MCF 10A (cell line): ENCODE measurements around the gene MAP3K15. TPM values are rescaled to one million over a fixed set of nuclear protein-coding genes. Genes with fewer than 3 reads are reported as not detected.
"Not testable (repeated sequence)": the region's sequence is repeated elsewhere in the genome, so short reads cannot be mapped to it uniquely, and the experiment has no call there.

Experiments
- BruUV-seq: library from RNA; stranded (reverse); fragments of 400-500 nt; replicated peaks from 2 replicates; lab custom pipeline; 2021; lab: Mats Ljungman, UMichigan
- CTCF ChIA-PET: fragments of 300-600 bp; sonication (Branson Sonifier 250); formaldehyde crosslinking; extraction: SDS; loops from one replicate; lab custom pipeline; 2021; ENCODE audit warnings: antibody characterized with exemption, inconsistent platforms; lab: Yijun Ruan, JAX
- POLR2A ChIA-PET: fragments of 300-600, 350-650 bp; sonication (Branson Sonifier 250); formaldehyde crosslinking; extraction: SDS; loops from one replicate; lab custom pipeline; 2020; ENCODE audit warnings: antibody characterized with exemption, inconsistent platforms; lab: Yijun Ruan, JAX
- DNase-seq: peaks from one replicate; pipeline ENCODE4 v3.0.0-alpha.2; 2018; ENCODE audit not compliant: unreplicated experiment
- H3K27ac Mint-ChIP-seq: one replicate; pipeline ENCODE4 v1.8.0; 2022; ENCODE audit warnings: mild to moderate bottlenecking, low read depth, mixed read lengths; ENCODE audit not compliant: unreplicated experiment
- H3K27me3 Mint-ChIP-seq: one replicate; pipeline ENCODE4 v1.8.0; 2022; ENCODE audit warnings: mixed read lengths; ENCODE audit not compliant: insufficient read depth, unreplicated experiment
- H3K36me3 Mint-ChIP-seq: one replicate; pipeline ENCODE4 v1.8.0; 2022; ENCODE audit warnings: mild to moderate bottlenecking, moderate library complexity, mixed read lengths; ENCODE audit not compliant: insufficient read depth, unreplicated experiment
- H3K4me1 Mint-ChIP-seq: one replicate; pipeline ENCODE4 v1.8.0; 2022; ENCODE audit warnings: mixed read lengths; ENCODE audit not compliant: insufficient read depth, unreplicated experiment
- H3K4me3 Mint-ChIP-seq: one replicate; pipeline ENCODE4 v1.8.0; 2022; ENCODE audit warnings: mild to moderate bottlenecking, moderate library complexity, mixed read lengths; ENCODE audit not compliant: unreplicated experiment
- H3K9me3 Mint-ChIP-seq: one replicate; pipeline ENCODE4 v1.8.0; 2022; ENCODE audit warnings: mixed read lengths; ENCODE audit not compliant: unreplicated experiment
- intact Hi-C: fragments of 100-400 bp; cut with micrococcal nuclease; formaldehyde crosslinking; loops from 2 replicates; pipeline ENCODE4 v1.14.1; 2022
- total RNA-seq: library from RNA; stranded (reverse); gene quantifications from 2 replicates; pipeline ENCODE4 v1.2.3, GENCODE V29; 2022
- TF ChIP-seq, protein P1 (sequence below): fragments of 200-600 bp; IDR thresholded peaks from one replicate; pipeline ENCODE4 v1.8.0; 2022; ENCODE audit warnings: antibody characterized with exemption, mild to moderate bottlenecking; ENCODE audit not compliant: unreplicated experiment

MAP3K15 gene
- total RNA-seq, 1 experiment from 2014 or later: not detected

DNA sequence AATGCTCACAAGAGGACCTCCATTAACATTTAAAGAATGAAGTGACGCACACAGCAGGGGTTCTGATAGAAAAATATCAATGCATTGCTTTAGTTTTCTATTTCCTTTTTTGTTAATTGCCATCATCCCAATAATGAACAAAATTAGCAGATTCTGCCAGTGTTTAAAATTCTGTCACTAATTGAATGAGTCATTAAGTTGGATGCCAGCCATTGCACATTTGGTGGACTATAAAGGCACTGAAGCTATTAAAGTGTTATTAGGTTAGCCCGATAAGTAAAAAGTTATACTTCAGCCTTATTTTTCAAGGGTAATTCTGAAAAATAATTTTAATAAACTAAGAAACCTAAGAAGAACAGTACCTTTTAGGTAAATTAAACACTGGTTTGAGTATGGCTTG, 53.1 kb downstream of the MAP3K15 start:
- Mint-ChIP-seq H3K9me3 (no peaks in the 10 kb centered on the region), H3K27me3 (peaks cover 33% of the 10 kb centered on the region), H3K4me3 (no peak overlapping the region), H3K4me1 (no peaks in the 10 kb centered on the region), H3K36me3 (no peaks in the 10 kb centered on the region), H3K27ac (no peak overlapping the region)
- POLR2A ChIA-PET: no interaction called here
- DNase-seq: no peak
- BruUV-seq: no TSS peak
- intact Hi-C loops: no loop called here
- TF ChIP-seq, protein P1, sequence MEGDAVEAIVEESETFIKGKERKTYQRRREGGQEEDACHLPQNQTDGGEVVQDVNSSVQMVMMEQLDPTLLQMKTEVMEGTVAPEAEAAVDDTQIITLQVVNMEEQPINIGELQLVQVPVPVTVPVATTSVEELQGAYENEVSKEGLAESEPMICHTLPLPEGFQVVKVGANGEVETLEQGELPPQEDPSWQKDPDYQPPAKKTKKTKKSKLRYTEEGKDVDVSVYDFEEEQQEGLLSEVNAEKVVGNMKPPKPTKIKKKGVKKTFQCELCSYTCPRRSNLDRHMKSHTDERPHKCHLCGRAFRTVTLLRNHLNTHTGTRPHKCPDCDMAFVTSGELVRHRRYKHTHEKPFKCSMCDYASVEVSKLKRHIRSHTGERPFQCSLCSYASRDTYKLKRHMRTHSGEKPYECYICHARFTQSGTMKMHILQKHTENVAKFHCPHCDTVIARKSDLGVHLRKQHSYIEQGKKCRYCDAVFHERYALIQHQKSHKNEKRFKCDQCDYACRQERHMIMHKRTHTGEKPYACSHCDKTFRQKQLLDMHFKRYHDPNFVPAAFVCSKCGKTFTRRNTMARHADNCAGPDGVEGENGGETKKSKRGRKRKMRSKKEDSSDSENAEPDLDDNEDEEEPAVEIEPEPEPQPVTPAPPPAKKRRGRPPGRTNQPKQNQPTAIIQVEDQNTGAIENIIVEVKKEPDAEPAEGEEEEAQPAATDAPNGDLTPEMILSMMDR: no peak
- CTCF ChIA-PET: no interaction called here

DNA sequence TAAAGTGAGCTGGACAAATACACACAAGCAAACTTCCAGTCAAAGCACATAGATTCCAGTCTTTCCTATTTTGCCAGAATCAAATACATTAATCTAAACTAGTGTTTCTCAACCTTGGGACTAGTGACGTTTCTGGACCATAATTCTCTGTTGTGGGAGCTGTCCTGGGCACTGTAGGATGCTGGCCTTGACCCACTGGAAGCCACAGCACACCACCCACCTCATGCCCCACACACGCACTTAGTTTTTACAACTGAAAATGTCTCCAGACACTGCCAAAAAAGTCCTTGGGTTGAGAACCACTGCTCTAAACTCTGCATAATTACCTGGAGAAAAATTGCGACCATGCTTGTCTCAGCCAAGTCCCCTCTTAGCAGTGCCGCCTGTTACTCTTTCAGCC, 57.6 kb downstream of the MAP3K15 start:
- no peaks in the 10 kb centered on the region for H3K36me3 Mint-ChIP-seq
- H3K27ac Mint-ChIP-seq: no peak overlapping the region
- no peak overlapping the region for H3K4me3 Mint-ChIP-seq
- H3K4me1 Mint-ChIP-seq: no peaks in the 10 kb centered on the region
- no TSS peak for BruUV-seq
- intact Hi-C loops: no loop called here
- ChIA-PET CTCF (no interaction called here), POLR2A (no interaction called here)
- DNase-seq: no peak
- peaks cover 56% of the 10 kb centered on the region for H3K27me3 Mint-ChIP-seq
- no peaks in the 10 kb centered on the region for H3K9me3 Mint-ChIP-seq
- TF ChIP-seq, protein P1: no peak

DNA sequence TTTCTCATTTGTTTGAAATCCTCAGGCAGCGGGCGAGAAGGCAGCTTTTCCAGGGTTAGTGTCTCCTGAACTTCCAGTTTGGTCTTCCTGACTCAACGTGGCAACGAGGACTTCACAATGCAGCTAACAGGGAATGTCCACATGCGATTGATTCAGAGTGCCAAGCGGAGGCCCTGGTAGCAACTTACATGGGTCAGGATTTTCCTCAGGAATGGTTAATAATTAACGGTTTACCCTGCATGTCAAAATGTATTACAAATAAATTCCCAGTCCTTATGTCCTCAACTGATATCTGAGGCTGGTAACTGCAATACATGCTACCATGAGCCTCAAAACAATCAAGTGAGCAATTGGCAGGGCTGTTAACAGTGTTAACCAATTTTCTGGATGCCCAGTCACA, 67.2 kb downstream of the MAP3K15 start:
- Mint-ChIP-seq H3K27me3 (peaks cover 64% of the 10 kb centered on the region), H3K4me3 (no peak overlapping the region), H3K27ac (no peak overlapping the region), H3K9me3 (no peaks in the 10 kb centered on the region), H3K4me1 (no peaks in the 10 kb centered on the region), H3K36me3 (no peaks in the 10 kb centered on the region)
- ChIA-PET POLR2A (no interaction called here), CTCF (interaction anchor here (0.7 kb wide), 1 partner anchor 8 kb away, joined by 3 read pairs; no protein-coding TSS in a partner anchor)
- no TSS peak for BruUV-seq
- DNase-seq: no peak
- intact Hi-C loops: no loop called here
- TF ChIP-seq, protein P1: no peak

DNA sequence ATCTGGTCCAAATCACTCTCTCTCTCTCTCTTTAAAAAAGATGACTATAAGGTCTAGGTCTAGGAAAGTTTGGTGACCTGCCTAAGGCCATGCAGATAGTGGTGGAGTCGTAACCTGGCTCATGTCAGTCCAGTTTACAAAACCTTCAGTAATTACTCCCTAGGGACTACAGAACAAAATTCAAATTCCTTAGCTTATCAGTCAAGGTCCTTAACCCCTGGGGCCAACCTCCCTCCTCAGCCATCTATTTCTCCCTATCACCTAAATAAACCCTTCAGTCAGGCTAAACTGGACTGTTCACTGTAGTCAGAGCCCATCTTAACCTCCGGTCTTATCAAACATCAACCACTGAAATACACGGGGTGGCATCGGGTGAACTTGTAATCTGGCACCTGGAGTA, 68.9 kb downstream of the MAP3K15 start:
- ChIA-PET CTCF (no interaction called here), POLR2A (no interaction called here)
- H3K4me3 Mint-ChIP-seq: no peak overlapping the region
- H3K9me3 Mint-ChIP-seq: no peaks in the 10 kb centered on the region
- no peak for DNase-seq
- no peak overlapping the region for H3K27ac Mint-ChIP-seq
- TF ChIP-seq, protein P1: no peak
- peaks cover 47% of the 10 kb centered on the region for H3K27me3 Mint-ChIP-seq
- intact Hi-C loops: no loop called here
- BruUV-seq: no TSS peak
- no peaks in the 10 kb centered on the region for H3K36me3 Mint-ChIP-seq
- H3K4me1 Mint-ChIP-seq: no peaks in the 10 kb centered on the region

DNA sequence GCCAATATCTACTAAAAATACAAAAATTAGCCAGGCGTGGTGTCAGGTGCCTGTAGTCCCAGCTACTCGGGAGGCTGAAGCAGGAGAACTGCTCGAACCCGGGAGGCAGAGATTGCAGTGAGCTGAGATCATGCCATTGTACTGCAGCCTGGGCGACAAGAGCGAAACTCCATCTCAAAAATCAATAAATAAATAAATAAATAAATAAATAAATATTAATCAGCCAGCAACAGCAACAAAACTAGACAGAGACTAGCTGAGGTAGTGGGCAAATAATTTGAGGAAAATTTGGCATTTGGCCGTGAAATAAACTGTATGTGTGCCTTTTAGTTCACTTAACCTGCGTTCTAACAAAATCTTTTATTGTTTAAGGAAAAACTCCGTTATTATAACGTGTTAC, 69.5 kb downstream of the MAP3K15 start:
- BruUV-seq, H3K4me3 Mint-ChIP-seq, H3K36me3 Mint-ChIP-seq, H3K4me1 Mint-ChIP-seq, POLR2A ChIA-PET, CTCF ChIA-PET, H3K9me3 Mint-ChIP-seq, H3K27ac Mint-ChIP-seq, intact Hi-C loops, DNase-seq: not testable (repeated sequence)
- H3K27me3 Mint-ChIP-seq: peaks cover 41% of the 10 kb centered on the region
